ES-I3 (cell line): ENCODE data around the gene HNMT.

Source experiments
- H3K36me3 ChIP-seq: 2 replicates; pipeline ENCODE4 v1.6.1; 2013; ENCODE audit warnings: mild to moderate bottlenecking, low read length, control low read depth, moderate library complexity; ENCODE audit not compliant: insufficient read depth
- H3K4me1 ChIP-seq: 2 replicates; pipeline ENCODE4 v1.6.1; 2013; ENCODE audit warnings: mild to moderate bottlenecking, control low read depth, low read length; ENCODE audit not compliant: insufficient read depth
- H3K9ac ChIP-seq: 2 replicates; pipeline ENCODE4 v1.6.1; 2013; ENCODE audit warnings: low read depth, mild to moderate bottlenecking, low read length, moderate library complexity
- H3K9me3 ChIP-seq: 2 replicates; pipeline ENCODE4 v1.6.1; 2013; ENCODE audit warnings: mild to moderate bottlenecking, low read length, moderate library complexity; ENCODE audit not compliant: control insufficient read depth, insufficient read depth

Gene HNMT

DNA sequence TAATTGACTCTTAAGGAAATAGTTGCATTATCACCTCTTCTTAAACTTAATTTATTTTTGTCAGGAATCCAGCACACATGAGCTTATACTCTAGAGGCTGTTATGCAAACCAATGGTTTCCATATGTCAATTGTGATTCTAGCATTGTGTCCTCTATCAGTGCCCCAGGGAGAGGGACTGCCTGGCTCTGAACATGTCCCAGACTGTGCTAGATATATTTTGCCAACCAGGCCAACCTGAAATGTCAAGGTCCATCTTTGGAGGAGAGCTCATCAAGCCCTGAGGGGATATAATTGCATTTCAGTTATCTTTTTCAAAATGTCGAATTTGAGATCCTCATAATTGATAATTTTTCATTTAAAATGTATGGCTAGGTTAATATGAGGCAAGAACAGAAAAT is 34.2 kb downstream of the HNMT start:
- Histone ChIP-seq H3K9me3 (no peaks in the 10 kb centered on the region), H3K4me1 (no peaks in the 10 kb centered on the region), H3K36me3 (no peaks in the 10 kb centered on the region), H3K9ac (no peak overlapping the region)

DNA sequence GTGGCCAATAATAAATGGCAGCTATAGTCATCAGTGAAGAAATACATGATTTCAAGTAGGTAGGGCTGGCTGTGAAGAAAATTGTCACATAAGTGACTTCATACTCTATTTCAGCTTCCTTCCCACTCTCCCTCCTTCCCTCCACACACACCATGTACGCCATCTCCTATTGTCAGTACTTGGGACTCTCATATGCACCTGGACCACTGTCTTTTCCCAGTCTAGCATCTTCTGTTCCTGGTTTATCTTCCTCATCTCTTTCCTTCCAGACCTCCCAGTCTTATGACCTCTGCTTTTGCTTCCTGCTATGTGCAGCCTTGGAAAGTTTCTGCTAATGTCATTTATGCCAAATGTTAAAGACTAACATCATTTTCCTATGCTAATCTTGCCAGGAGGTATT is 35.0 kb downstream of the HNMT start:
- H3K9me3 ChIP-seq, result no peaks in the 10 kb centered on the region
- no peaks in the 10 kb centered on the region for H3K36me3 ChIP-seq
- no peaks in the 10 kb centered on the region for H3K4me1 ChIP-seq

DNA sequence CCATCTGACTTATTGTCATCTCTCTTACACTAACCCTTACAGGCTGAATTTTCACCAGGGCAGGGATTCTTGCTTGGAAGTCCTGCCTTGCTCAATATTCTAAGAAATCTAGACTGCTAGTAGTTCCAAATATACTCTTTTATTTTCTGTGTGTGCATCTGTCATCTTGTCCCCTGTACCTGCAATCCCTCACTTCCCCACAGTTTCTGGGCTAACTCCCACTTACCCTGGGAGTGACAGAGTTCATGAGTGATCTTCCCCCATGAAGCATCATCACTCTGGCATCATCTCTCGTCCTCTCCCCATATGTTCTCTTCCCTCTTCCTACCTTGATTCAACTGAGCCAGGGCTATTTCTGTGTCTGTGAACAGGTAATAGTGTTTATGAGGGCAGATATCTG is 35.7 kb downstream of the HNMT start:
- no peak overlapping the region for H3K9ac ChIP-seq
- H3K9me3 ChIP-seq, result no peaks in the 10 kb centered on the region
- H3K36me3 ChIP-seq, result no peaks in the 10 kb centered on the region
- no peaks in the 10 kb centered on the region for H3K4me1 ChIP-seq

More for the DNA sequence above, 35.0 kb downstream of the HNMT start:
- H3K9ac ChIP-seq, result no peak overlapping the region

DNA sequence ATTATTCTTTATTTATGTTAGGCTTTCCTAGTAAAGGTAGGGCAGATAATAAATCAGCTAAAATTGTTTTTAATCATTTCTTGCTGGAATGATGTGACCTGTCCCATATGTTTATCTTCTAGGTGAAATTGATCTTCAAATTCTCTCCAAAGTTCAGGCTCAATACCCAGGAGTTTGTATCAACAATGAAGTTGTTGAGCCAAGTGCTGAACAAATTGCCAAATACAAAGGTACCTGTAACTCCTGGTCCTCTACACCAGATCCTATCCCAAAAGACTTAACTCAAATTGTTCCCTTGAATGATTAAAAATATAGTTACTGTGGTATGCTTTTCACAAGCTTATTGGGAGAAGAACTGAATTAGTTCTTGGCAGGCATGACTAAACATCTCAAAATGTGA is 36.5 kb downstream of the HNMT start:
- Histone ChIP-seq H3K9ac (no peak overlapping the region), H3K9me3 (no peaks in the 10 kb centered on the region), H3K4me1 (no peaks in the 10 kb centered on the region), H3K36me3 (no peaks in the 10 kb centered on the region)

DNA sequence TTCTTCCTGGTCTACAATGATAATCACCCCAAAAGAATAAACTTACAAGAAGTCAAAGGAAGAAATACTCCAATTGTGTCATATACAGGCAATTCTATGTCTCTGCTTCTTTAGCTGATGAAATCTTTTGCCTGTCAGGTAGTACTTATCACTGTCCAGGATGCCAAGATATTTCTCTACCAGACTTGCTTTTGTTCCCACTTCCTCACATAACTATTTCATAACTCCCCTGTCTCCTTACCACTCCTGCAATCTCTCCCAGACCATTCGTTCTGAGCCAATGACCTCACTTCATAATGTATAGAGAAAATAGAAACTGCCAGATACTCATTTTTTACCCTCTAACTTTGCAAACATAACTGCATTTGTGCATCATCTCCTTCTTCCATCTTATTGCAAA is 39.1 kb downstream of the HNMT start:
- H3K9ac ChIP-seq, result no peak overlapping the region
- H3K36me3 ChIP-seq, result no peaks in the 10 kb centered on the region

DNA sequence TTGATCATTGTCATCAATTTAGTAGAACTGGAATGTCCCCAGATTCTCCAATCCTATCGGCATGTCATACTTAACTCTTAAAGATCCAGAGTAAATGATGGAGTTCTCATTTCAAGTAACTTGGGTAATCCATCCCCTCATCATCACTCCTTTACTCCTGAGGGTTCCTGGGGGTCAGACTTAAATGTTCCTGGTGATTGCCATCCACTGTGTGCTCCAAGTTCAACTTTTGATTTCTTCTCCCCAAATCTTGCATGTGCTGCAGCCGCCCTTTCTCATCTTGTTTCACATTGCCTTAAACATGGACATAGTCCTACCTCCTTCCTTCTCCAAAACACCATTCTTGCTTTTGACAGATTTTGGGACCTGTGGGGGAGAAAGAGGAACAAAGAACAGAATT is 43.2 kb downstream of the HNMT start:
- Histone ChIP-seq H3K36me3 (no peaks in the 10 kb centered on the region), H3K4me1 (no peaks in the 10 kb centered on the region), H3K9ac (no peak overlapping the region), H3K9me3 (no peaks in the 10 kb centered on the region)

More for the DNA sequence above, 39.1 kb downstream of the HNMT start:
- no peaks in the 10 kb centered on the region for H3K9me3 ChIP-seq
- no peaks in the 10 kb centered on the region for H3K4me1 ChIP-seq

DNA sequence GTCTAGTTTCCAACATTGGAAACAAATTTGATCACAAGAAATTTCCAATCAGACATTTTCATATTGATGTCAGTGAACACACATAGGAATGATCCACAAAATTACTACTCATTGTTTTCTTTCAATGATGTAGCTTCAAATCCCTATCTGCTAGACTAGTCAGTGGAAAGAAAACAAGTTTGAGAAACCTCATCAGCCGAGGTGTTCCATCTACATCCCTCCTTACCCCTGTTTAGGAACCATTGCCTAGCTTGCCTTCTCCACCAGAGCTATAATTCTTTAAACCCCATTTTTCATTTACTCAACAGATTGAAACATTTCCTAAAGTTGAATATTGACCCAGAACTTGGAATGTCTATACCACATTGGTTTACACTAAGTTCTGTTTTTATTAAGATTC is 45.3 kb downstream of the HNMT start:
- H3K36me3 ChIP-seq, result no peaks in the 10 kb centered on the region
- H3K9me3 ChIP-seq, result no peaks in the 10 kb centered on the region
- no peak overlapping the region for H3K9ac ChIP-seq
- H3K4me1 ChIP-seq, result no peaks in the 10 kb centered on the region

DNA sequence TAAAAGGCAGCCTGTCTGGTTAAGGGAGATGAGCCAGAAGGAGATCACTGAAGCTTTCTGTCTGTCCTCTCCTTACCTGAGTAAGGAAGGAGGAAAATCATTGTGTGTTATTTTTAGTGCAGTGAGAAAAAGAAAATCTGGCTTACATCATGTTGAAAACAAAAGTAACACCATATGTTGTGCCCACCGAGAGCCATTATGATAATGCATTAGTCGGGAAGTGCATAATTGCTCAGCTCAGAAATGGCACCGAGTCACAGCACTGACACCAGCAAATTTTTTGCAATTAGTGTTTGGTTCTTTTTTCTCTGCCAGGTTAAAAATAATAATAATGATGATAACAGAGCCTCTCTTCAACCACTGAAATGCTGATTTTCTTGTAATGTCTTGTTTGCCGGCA is 46.6 kb downstream of the HNMT start:
- Histone ChIP-seq H3K4me1 (no peaks in the 10 kb centered on the region), H3K9ac (no peak overlapping the region), H3K9me3 (no peaks in the 10 kb centered on the region), H3K36me3 (no peaks in the 10 kb centered on the region)

DNA sequence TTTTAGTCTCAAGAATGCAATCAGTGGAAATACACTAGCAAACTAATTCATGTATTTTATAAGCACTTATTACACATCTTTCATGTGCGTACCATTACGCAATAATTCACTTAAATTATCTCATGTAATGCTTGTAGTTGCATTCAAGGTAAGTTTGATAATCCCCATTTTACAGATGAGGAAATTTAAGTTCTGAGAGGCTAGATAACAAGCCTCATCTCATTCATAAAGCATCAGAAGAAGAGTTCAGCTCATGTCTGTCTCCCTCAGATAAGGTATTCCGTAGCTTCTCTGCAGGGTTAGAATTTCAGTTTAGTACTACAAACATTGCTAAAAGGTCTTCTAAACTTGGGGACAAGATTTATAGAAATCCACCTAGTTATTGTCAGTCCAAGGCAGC is 47.8 kb downstream of the HNMT start:
- Histone ChIP-seq H3K36me3 (no peaks in the 10 kb centered on the region), H3K9ac (no peak overlapping the region), H3K9me3 (no peaks in the 10 kb centered on the region), H3K4me1 (no peaks in the 10 kb centered on the region)

DNA sequence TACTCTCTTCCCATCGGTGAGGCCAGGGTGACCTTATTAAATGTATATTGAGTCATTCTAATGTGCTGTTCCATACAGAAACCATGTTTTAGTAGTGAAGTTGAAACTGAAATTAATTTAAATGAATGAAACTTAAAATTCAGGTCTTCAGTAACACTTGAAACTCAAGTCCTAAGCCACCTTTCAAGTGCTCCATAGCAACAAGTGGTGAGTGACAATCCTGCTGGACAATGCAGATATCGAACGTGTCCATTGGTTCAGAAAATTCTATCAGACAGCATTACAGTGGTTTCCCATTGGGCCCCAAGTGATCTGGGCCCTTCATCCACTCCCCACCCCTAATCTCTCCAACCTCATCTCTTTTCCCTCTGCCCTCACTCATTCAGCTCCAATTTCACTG is 48.7 kb downstream of the HNMT start:
- Histone ChIP-seq H3K9ac (no peak overlapping the region), H3K36me3 (no peaks in the 10 kb centered on the region), H3K9me3 (no peaks in the 10 kb centered on the region), H3K4me1 (no peaks in the 10 kb centered on the region)

DNA sequence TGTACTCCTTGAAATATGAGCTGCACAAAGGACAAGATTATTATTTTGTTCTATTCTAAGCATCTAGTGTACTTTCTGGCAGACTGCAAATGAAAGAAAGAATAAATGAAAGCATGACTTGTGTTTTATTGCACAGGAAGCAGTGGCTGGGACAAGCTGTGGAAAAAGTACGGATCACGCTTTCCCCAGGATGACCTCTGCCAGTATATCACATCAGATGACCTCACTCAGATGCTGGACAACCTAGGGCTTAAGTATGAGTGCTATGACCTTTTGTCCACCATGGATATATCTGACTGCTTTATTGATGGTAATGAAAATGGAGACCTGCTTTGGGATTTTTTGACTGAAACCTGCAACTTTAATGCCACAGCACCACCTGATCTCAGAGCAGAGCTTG is 49.4 kb downstream of the HNMT start:
- no peaks in the 10 kb centered on the region for H3K4me1 ChIP-seq
- no peak overlapping the region for H3K9ac ChIP-seq
- no peaks in the 10 kb centered on the region for H3K9me3 ChIP-seq
- no peaks in the 10 kb centered on the region for H3K36me3 ChIP-seq

DNA sequence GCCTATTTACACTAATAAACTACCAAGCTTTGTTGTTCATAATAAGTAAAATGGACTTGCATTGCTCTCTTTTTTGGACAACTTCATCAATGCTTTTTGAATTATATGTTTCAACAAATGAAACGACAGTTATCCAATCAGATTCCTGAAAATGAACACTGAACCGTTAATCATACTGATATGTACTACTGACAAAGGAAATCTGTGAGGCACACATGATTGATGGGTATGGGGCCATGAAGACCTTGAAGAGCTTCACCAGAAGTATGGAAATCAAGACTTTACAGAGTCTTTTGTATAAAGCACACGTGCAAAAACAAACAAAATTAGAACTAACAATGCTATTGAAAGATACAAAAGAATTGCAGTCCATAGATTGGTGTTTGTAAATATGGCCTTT is 51.2 kb downstream of the HNMT start:
- Histone ChIP-seq H3K4me1 (no peaks in the 10 kb centered on the region), H3K9ac (no peak overlapping the region), H3K36me3 (no peaks in the 10 kb centered on the region), H3K9me3 (no peaks in the 10 kb centered on the region)

DNA sequence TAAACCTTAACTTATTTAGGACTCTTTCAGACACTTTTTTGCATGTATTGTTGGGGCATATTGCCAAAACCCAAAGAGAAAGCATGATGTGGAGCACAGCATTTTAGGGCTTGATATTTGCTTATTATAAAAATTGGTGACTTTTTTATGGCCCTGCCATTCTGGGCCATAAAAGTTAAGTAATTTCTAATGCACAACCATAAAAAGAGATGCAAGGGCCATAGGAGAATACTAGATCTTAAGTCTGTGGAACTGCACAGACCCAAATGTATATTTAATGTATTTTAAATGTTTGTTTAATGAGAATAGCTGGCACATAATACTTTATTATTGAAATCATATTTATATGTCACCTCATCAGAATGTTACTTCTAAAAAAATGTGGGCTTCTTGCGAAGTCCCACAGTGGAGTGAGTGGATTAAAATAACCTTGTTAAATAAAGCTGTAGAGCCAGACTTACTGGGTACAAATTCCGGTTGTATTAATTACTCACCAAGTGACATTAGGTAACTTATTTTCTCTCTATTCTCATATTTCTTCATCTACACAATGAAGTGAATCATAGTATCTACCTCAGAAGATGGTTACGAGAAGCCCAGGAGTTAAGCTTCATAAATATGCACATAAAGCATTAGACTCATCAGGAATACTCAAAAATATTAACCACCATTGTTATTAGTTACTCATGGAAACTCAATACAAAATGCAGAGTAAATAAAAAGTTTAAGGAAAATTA is 52.2 kb downstream of the HNMT start:
- no peak overlapping the region for H3K9ac ChIP-seq
- no peaks in the 10 kb centered on the region for H3K4me1 ChIP-seq
- no peaks in the 10 kb centered on the region for H3K36me3 ChIP-seq
- H3K9me3 ChIP-seq, result no peaks in the 10 kb centered on the region

DNA sequence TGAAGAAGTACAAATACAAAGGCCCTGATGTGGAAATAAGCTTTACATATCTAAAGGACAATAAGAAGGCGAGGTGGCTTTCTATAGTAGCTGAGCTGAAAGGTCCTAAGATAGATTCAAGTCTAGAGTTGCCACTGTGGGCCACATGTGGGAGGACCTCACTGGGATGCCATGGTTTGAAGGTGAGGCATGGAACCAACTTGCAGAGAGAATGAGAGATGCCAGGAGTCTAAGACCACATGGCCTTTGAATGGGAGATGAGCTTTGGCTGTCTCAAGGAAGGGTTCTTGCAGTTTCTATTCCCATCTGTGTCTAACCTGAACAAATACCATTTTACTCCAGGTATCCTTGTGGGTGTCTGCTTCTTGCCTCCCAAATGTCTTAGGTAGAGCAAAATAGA is 53.6 kb downstream of the HNMT start:
- Histone ChIP-seq H3K9me3 (no peaks in the 10 kb centered on the region), H3K36me3 (no peaks in the 10 kb centered on the region), H3K4me1 (no peaks in the 10 kb centered on the region), H3K9ac (no peak overlapping the region)

DNA sequence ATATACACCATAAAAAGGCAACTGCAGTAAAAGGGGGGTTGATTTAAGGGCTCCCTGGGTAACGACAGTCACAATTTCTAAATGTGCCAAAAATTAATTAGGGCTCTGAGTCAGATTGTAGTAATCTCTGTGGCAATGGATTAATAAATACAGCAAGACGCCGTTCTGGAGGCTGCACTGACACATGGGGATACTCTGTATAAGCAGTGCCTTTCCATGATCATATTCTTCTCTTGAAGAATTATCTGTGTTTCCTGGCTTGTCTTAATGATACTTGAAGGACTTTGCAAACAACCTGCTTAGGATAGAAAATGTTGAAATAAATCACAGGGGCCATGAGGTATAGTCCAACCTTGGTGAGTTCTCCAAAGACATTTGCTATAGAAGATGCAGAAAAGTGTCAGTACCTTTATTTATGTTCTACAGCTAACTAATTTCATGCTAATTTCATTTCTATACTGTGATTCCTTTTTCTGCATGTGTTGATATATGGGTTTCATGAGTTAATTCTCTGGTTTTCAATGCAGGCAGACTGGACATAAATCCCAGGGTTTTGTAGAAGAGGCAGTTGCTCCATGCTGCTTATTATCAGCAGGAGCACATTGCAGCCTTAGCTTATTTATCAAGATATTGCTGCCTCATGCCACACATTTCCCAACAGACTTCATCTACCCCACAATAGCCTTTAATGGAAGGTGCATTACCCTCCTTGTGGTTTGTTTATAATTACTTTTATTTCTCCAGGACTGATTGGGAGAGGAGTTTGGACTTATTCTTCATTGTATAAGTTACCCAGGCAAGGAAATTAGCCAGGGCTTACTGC is 54.8 kb downstream of the HNMT start:
- Histone ChIP-seq H3K4me1 (no peaks in the 10 kb centered on the region), H3K36me3 (no peaks in the 10 kb centered on the region), H3K9me3 (no peaks in the 10 kb centered on the region), H3K9ac (no peak overlapping the region)
